Uterus (tissue), 4 donors: ENCODE measurements around the gene CREB5. TPM values are rescaled to one million over a fixed set of nuclear protein-coding genes. Genes with fewer than 3 reads are reported as not detected.
A peak's percentile ranks its signal among the peaks of the same experiment; 100 is the strongest.

Experiments
- DNase-seq, 2 donors: peaks; one replicate each; pipeline ENCODE4 v3.0.0-alpha.2; 2019 to 2020
- H3K27ac ChIP-seq, 2 donors: fragments of 200-600 bp; sonication (generic); 1 replicate in 1 of 2; 2 replicates in 1 of 2; pipeline ENCODE4 v1.5.1; 2016 to 2018
- H3K27me3 ChIP-seq, 2 donors: fragments of 200-600 bp; sonication (generic); one replicate each; pipeline ENCODE4 v1.5.1; 2018 to 2019; ENCODE audit warnings: control low read depth in 1 of 2
- H3K36me3 ChIP-seq, 2 donors: fragments of 200-600 bp; sonication (generic); one replicate each; pipeline ENCODE4 v1.5.1; 2019; ENCODE audit warnings: control low read depth in 1 of 2
- H3K4me1 ChIP-seq, 2 donors: fragments of 200-600 bp; sonication (generic); one replicate each; pipeline ENCODE4 v1.5.1; 2018 to 2019; ENCODE audit warnings: control low read depth in 1 of 2
- H3K4me3 ChIP-seq, 2 donors: fragments of 200-600 bp; sonication (generic); 1 replicate in 1 of 2; 2 replicates in 1 of 2; pipeline ENCODE4 v1.5.1; 2018 to 2019; ENCODE audit warnings: mild to moderate bottlenecking in 1 of 2
- H3K9me3 ChIP-seq, 2 donors: fragments of 200-600 bp; sonication (generic); one replicate each; pipeline ENCODE4 v1.5.1; 2019; ENCODE audit warnings: control low read depth in 1 of 2
- CTCF ChIP-seq, 4 experiments: fragments of 200-600 bp in 2 of 4; fragments of 450-650 bp in 2 of 4; sonication (generic) in 2 of 4; IDR thresholded peaks; one replicate each; pipeline ENCODE4 v1.5.1; 2016 to 2019; ENCODE audit warnings: antibody characterized with exemption in 4 of 4, mild to moderate bottlenecking in 2 of 4, moderate library complexity in 1 of 4
- POLR2A ChIP-seq, 2 donors: fragments of 450-650 bp; IDR thresholded peaks; one replicate each; pipeline ENCODE4 v1.6.1; 2016; ENCODE audit warnings: antibody characterized with exemption in 2 of 2, mild to moderate bottlenecking in 1 of 2, moderate library complexity in 1 of 2
- intact Hi-C: fragments of 100-400 bp; cut with DNase I; formaldehyde crosslinking; loops from one replicate; pipeline ENCODE4 v1.15.1; 2023; ENCODE audit warnings: low total_unique reads
- total RNA-seq, 4 donors: library from RNA; depleted of rRNA in 3 of 4; stranded (reverse); fragments of >200 nt in 3 of 4; gene quantifications; one replicate each; pipeline versions ENCODE4 v1.1.0 to v1.2.4, GENCODE V29; 2014 to 2023
- donor health status: DM: yes; HTN: yes; CAD: no.

CREB5 gene
- total RNA-seq, 4 donors from 2014 or later: 7.1 to 40.2 (median 23.9) TPM

- TF ChIP-seq CTCF (IDR thresholded peaks at IDR 0.05) (no peak), POLR2A (IDR thresholded peaks at IDR 0.05) (no peak)
- H3K4me1 ChIP-seq: no peaks in the 10 kb centered on the region
- no peak overlapping the region for H3K27ac ChIP-seq
- no peaks in the 10 kb centered on the region for H3K27me3 ChIP-seq
- no peaks in the 10 kb centered on the region for H3K36me3 ChIP-seq
- no peaks in the 10 kb centered on the region for H3K9me3 ChIP-seq
- no peak overlapping the region for H3K4me3 ChIP-seq
- intact Hi-C loops: no loop called here
- DNase-seq: no peak
Observed at GRCh38 chr7:28621369-28621841, 209.1 kb downstream of the CREB5 start.

- no peaks in the 10 kb centered on the region for H3K27me3 ChIP-seq
- no peak overlapping the region for H3K4me3 ChIP-seq
- DNase-seq: no peak
- H3K4me1 ChIP-seq: no peaks in the 10 kb centered on the region
- H3K36me3 ChIP-seq: no peaks in the 10 kb centered on the region
- TF ChIP-seq POLR2A (IDR thresholded peaks at IDR 0.05): no peak
- TF ChIP-seq CTCF (IDR thresholded peaks at IDR 0.05): no peak
- H3K9me3 ChIP-seq: no peaks in the 10 kb centered on the region
- H3K27ac ChIP-seq: no peak overlapping the region
- intact Hi-C loops: no loop called here
Observed at GRCh38 chr7:28623105-28623730, 210.9 kb downstream of the CREB5 start.

- intact Hi-C loops: no loop called here
- Histone ChIP-seq H3K4me1 (no peaks in the 10 kb centered on the region), H3K27ac (no peak overlapping the region)
Observed at GRCh38 chr7:28623863-28624262, 211.5 kb downstream of the CREB5 start.

GRCh38 chr7:28625432-28625831 is 213.1 kb downstream of the CREB5 start:
- intact Hi-C loops: no loop called here
- H3K4me1 ChIP-seq: no peaks in the 10 kb centered on the region
- no peak overlapping the region for H3K4me3 ChIP-seq
- no peaks in the 10 kb centered on the region for H3K36me3 ChIP-seq
- TF ChIP-seq POLR2A (IDR thresholded peaks at IDR 0.05) (no peak), CTCF (IDR thresholded peaks at IDR 0.05) (no peak)
- no peak overlapping the region for H3K27ac ChIP-seq
- DNase-seq: no peak
- no peaks in the 10 kb centered on the region for H3K9me3 ChIP-seq
- H3K27me3 ChIP-seq: no peaks in the 10 kb centered on the region

More at GRCh38 chr7:28623863-28624262, 211.5 kb downstream of the CREB5 start:
- no peak overlapping the region for H3K4me3 ChIP-seq
- H3K36me3 ChIP-seq: no peaks in the 10 kb centered on the region
- TF ChIP-seq POLR2A (IDR thresholded peaks at IDR 0.05) (no peak), CTCF (IDR thresholded peaks at IDR 0.05) (peak in 1 of 4 experiments; percentile 11)
- H3K27me3 ChIP-seq: no peaks in the 10 kb centered on the region
- H3K9me3 ChIP-seq: no peaks in the 10 kb centered on the region
- no peak for DNase-seq

- intact Hi-C loops: no loop called here
- DNase-seq: no peak
- Histone ChIP-seq H3K27ac (no peak overlapping the region), H3K4me3 (no peak overlapping the region), H3K4me1 (no peaks in the 10 kb centered on the region), H3K27me3 (no peaks in the 10 kb centered on the region), H3K36me3 (no peaks in the 10 kb centered on the region), H3K9me3 (no peaks in the 10 kb centered on the region)
- TF ChIP-seq CTCF (IDR thresholded peaks at IDR 0.05) (no peak), POLR2A (IDR thresholded peaks at IDR 0.05) (no peak)
Observed at GRCh38 chr7:28626221-28626620, 213.9 kb downstream of the CREB5 start.
